ENCODE data around the gene CELA2B.
"Not testable (repeated sequence)": the region's sequence is repeated elsewhere in the genome, so short reads cannot be mapped to it uniquely, and the experiment has no call there.

The CELA2B gene

GRCh38 chr1:15430787-15431570 lies 44.9 kb upstream of the CELA2B start:
- Histone ChIP-seq H3K4me1 (no peaks in the 10 kb centered on the region), H3K36me3 (no peaks in the 10 kb centered on the region), H3K27me3 (no peaks in the 10 kb centered on the region), H3K4me3 (ENCODE audit: low read depth, low read length) (no peak overlapping the region), H3K9me3 (no peaks in the 10 kb centered on the region)
- peak; percentile 61 for DNase-seq
- peak; percentile 73 for TF ChIP-seq CTCF (IDR thresholded peaks at IDR 0.05; ENCODE audit: low read depth, low read length)

GRCh38 chr1:15431571-15431948 lies 44.3 kb upstream of the CELA2B start:
- H3K9me3 ChIP-seq: no peaks in the 10 kb centered on the region
- no peaks in the 10 kb centered on the region for H3K4me1 ChIP-seq
- no peaks in the 10 kb centered on the region for H3K27me3 ChIP-seq
- no peaks in the 10 kb centered on the region for H3K36me3 ChIP-seq
- no peak overlapping the region for H3K4me3 ChIP-seq (ENCODE audit: low read depth, low read length)
- no peak for TF ChIP-seq CTCF (IDR thresholded peaks at IDR 0.05; ENCODE audit: low read depth, low read length)
- no peak for DNase-seq

- Histone ChIP-seq H3K27me3 (no peaks in the 10 kb centered on the region), H3K36me3 (no peaks in the 10 kb centered on the region), H3K9me3 (no peaks in the 10 kb centered on the region), H3K4me3 (ENCODE audit: low read depth, low read length) (no peak overlapping the region), H3K4me1 (no peaks in the 10 kb centered on the region)
- no peak for TF ChIP-seq CTCF (IDR thresholded peaks at IDR 0.05; ENCODE audit: low read depth, low read length)
- no peak for DNase-seq
These were observed 43.6 kb upstream of the CELA2B start for GRCh38 chr1:15432324-15432723.

GRCh38 chr1:15433471-15433870 lies 42.4 kb upstream of the CELA2B start:
- H3K4me1 ChIP-seq: no peaks in the 10 kb centered on the region
- no peaks in the 10 kb centered on the region for H3K27me3 ChIP-seq
- DNase-seq: no peak
- no peaks in the 10 kb centered on the region for H3K9me3 ChIP-seq
- TF ChIP-seq CTCF (IDR thresholded peaks at IDR 0.05; ENCODE audit: low read depth, low read length): no peak
- no peak overlapping the region for H3K4me3 ChIP-seq (ENCODE audit: low read depth, low read length)
- no peaks in the 10 kb centered on the region for H3K36me3 ChIP-seq

GRCh38 chr1:15434739-15435138 lies 41.2 kb upstream of the CELA2B start:
- H3K4me3 ChIP-seq (ENCODE audit: low read depth, low read length); H3K27me3 ChIP-seq; H3K9me3 ChIP-seq; H3K36me3 ChIP-seq; DNase-seq; H3K4me1 ChIP-seq: not testable (repeated sequence)

GRCh38 chr1:15435239-15436077 lies 40.4 kb upstream of the CELA2B start:
- no peak for DNase-seq
- Histone ChIP-seq H3K4me1 (no peaks in the 10 kb centered on the region), H3K27me3 (no peaks in the 10 kb centered on the region), H3K9me3 (no peaks in the 10 kb centered on the region), H3K4me3 (ENCODE audit: low read depth, low read length) (no peak overlapping the region), H3K36me3 (no peaks in the 10 kb centered on the region)
- no peak for TF ChIP-seq CTCF (IDR thresholded peaks at IDR 0.05; ENCODE audit: low read depth, low read length)
